WERI-Rb-1 (cell line): Measurements from ENCODE around the gene MYBPC1.

Experiments
- DNase-seq: peaks from one replicate; pipeline ENCODE4 v3.0.0-alpha.2; 2020
- H3K27ac ChIP-seq: fragments of 250-450 bp; sonication (Bioruptor Pico); 2 replicates; pipeline ENCODE4 v1.5.1; 2020; ENCODE audit warnings: mild to moderate bottlenecking, moderate library complexity
- H3K27me3 ChIP-seq: fragments of 250-450 bp; sonication (Bioruptor Pico); 2 replicates; pipeline ENCODE4 v1.5.1; 2021; ENCODE audit warnings: mild to moderate bottlenecking, low read depth, moderate library complexity; ENCODE audit not compliant: insufficient read depth, severe bottlenecking
- H3K36me3 ChIP-seq: fragments of 250-450 bp; sonication (Bioruptor Pico); 2 replicates; pipeline ENCODE4 v1.5.1; 2020; ENCODE audit warnings: mild to moderate bottlenecking, moderate library complexity
- H3K4me3 ChIP-seq: 2 replicates; pipeline ENCODE4 v1.5.1; 2011; ENCODE audit warnings: low read depth, mild to moderate bottlenecking, control low read depth, low read length
- H3K9me3 ChIP-seq: fragments of 250-450 bp; sonication (Bioruptor Pico); 2 replicates; pipeline ENCODE4 v1.5.1; 2021; ENCODE audit warnings: mild to moderate bottlenecking, moderate library complexity; ENCODE audit not compliant: severe bottlenecking
- TF ChIP-seq, protein P1 (sequence below): IDR thresholded peaks from 2 replicates; pipeline ENCODE4 v1.5.1; 2011; ENCODE audit warnings: low read depth, mild to moderate bottlenecking, control low read depth, inconsistent platforms, low read length

Gene MYBPC1

DNA sequence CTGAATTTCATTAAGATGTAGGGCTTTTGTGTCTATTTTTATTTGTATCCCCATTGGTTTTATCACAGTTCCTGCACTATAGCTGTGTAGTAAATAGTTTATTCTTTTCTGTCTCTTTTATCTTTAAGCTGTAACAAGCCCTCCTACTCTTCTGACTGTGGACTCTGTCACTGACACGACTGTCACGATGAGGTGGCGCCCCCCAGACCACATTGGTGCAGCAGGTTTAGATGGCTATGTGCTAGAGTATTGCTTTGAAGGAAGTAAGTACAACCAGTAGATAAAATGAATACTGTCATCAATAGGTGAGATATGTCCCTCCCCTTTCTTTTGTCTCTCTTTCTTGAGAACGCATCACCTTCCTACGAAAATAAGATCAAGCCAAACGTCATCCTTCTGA lies 68.5 kb downstream of the MYBPC1 start:
- DNase-seq: no peak
- TF ChIP-seq, protein P1, sequence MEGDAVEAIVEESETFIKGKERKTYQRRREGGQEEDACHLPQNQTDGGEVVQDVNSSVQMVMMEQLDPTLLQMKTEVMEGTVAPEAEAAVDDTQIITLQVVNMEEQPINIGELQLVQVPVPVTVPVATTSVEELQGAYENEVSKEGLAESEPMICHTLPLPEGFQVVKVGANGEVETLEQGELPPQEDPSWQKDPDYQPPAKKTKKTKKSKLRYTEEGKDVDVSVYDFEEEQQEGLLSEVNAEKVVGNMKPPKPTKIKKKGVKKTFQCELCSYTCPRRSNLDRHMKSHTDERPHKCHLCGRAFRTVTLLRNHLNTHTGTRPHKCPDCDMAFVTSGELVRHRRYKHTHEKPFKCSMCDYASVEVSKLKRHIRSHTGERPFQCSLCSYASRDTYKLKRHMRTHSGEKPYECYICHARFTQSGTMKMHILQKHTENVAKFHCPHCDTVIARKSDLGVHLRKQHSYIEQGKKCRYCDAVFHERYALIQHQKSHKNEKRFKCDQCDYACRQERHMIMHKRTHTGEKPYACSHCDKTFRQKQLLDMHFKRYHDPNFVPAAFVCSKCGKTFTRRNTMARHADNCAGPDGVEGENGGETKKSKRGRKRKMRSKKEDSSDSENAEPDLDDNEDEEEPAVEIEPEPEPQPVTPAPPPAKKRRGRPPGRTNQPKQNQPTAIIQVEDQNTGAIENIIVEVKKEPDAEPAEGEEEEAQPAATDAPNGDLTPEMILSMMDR: no peak
- Histone ChIP-seq H3K9me3 (no peaks in the 10 kb centered on the region), H3K36me3 (no peaks in the 10 kb centered on the region), H3K27me3 (no peaks in the 10 kb centered on the region), H3K27ac (no peak overlapping the region), H3K4me3 (no peak overlapping the region)

DNA sequence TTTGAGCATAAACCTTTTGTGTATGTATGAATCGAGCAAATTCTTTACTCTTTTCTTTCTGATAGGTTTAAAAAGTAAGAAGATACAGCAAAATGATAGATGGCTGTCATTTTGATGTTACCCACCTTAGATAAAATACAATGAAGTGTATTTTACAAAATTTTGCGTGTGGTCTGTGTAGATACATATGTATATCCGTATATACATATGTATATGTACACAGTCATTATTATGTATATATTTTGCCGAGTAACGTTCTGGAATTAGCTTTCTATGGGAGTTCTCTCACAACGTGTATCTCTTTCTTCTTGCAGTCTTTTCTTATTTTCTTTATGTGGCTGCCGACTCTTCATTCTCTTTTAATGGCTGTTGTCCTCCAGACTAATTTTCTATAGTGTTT lies 70.2 kb downstream of the MYBPC1 start:
- TF ChIP-seq, protein P1: no peak
- no peak for DNase-seq
- H3K36me3 ChIP-seq: no peaks in the 10 kb centered on the region
- H3K4me3 ChIP-seq: no peak overlapping the region
- H3K9me3 ChIP-seq: no peaks in the 10 kb centered on the region
- H3K27ac ChIP-seq: no peak overlapping the region
- H3K27me3 ChIP-seq: no peaks in the 10 kb centered on the region

DNA sequence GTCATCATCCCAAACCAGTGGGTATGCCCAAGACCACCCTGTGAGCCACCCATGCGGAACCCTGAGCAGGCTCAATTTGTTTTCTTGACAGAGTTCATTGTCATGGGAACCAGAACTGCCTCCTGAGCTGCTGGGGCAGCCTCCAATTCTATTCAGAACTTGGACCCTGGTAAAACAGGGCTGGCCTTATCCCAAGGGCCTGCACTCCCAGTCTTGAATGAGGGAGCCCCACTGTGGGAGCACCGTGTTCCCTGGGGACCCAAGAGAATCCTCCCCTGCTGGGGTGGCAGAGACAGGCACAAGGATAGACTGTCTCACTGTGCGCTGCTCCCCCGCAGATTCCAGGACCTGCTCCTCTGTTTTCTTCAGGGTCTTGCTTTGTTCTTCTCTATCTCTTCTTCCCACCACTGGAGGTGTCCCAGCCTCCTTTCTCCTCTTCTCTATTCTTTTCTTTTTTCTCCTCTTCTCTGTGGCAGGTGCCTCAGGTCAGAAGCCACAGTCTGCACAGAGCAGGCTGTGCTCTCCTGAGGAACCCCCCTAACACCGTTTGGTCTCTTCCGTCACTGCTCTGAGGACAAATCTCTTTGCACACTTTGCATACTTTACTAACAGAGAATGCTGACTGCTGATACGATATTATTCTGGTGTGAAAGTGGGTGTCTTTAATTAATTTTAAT lies 71.4 kb downstream of the MYBPC1 start:
- H3K36me3 ChIP-seq: no peaks in the 10 kb centered on the region
- TF ChIP-seq, protein P1: no peak
- no peak overlapping the region for H3K4me3 ChIP-seq
- no peak for DNase-seq
- H3K27me3 ChIP-seq: no peaks in the 10 kb centered on the region
- H3K27ac ChIP-seq: no peak overlapping the region
- H3K9me3 ChIP-seq: no peaks in the 10 kb centered on the region

DNA sequence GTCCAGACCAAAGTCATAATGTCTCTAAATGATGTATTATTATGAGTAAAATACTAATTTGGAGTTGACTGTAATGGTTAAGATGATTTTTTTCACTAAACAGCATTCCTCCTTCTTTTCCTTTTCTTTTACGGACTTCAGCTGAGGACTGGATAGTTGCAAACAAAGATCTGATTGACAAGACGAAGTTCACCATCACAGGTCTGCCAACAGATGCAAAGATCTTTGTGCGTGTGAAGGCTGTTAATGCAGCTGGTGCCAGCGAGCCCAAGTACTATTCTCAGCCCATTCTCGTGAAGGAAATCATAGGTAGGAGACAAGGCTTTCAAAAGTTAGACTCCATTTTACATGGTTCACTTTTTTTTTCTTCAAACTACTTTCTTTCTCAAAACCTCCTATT lies 72.8 kb downstream of the MYBPC1 start:
- TF ChIP-seq, protein P1: no peak
- Histone ChIP-seq H3K9me3 (no peaks in the 10 kb centered on the region), H3K27ac (no peak overlapping the region), H3K4me3 (no peak overlapping the region), H3K36me3 (no peaks in the 10 kb centered on the region), H3K27me3 (no peaks in the 10 kb centered on the region)
- DNase-seq: no peak

DNA sequence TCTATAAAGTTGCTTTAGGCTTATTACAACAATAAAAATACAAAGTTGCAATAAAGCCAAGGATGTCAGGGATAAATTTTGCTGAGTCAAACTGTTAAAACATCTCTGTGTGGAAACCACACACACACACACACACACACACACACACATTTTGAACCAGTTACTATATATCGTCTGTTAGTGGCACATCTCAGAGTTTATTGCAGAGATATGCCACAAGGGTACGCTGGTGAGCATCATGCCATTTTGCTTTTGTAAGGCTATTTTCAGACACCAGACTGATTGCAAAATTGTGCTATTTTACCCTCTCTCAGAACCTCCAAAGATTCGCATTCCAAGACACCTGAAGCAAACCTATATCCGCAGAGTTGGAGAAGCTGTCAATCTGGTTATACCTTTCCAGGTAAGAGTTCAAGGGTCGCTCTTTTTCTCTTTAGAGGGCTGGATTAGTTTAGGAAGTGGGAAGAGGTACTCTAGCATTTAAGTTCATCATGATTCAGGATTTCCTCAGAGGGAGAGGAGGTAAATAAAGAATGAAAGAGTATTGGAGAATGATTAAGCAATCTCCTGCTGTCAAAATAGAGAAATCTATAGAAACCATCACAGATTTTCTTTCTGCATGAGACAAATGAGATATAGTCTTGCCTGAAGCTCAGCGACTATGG lies 75.4 kb downstream of the MYBPC1 start:
- no peaks in the 10 kb centered on the region for H3K36me3 ChIP-seq
- H3K27me3 ChIP-seq: no peaks in the 10 kb centered on the region
- H3K4me3 ChIP-seq: no peak overlapping the region
- TF ChIP-seq, protein P1: peak; percentile 66
- H3K27ac ChIP-seq: no peak overlapping the region
- peak; percentile 19 for DNase-seq
- no peaks in the 10 kb centered on the region for H3K9me3 ChIP-seq
